ENCODE measurements around the gene KLHDC9. TPM values are rescaled to one million over a fixed set of nuclear protein-coding genes. Genes with fewer than 3 reads are reported as not detected.

Gene KLHDC9
- total RNA-seq, 1 donor from 2014 or later: 3.7 TPM

DNA sequence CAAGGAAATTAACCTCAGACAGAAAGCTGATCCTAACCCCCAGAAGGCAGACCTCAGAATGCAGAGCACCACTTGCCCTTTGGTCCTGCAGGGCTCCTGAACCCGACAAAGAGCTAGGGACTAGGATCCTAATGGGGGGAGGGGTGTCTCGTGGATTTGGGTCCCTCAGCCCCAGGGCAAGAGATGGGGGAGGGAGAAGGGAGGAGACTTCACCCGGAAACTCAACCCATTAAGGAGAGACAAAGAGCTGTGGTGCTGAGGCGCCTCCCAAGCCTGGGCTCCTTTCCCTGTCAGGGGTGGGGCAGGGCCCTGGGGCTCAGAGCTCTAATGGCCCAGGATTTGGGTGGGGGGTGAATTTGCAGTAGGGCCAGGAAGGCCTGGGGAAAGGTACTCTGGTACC is 11.7 kb upstream of the KLHDC9 start:
- Mint-ChIP-seq H3K4me3 (ENCODE audit: unreplicated experiment) (no peak overlapping the region), H3K27ac (ENCODE audit: unreplicated experiment) (no peak overlapping the region), H3K36me3 (ENCODE audit: unreplicated experiment) (no peaks in the 10 kb centered on the region), H3K9me3 (ENCODE audit: unreplicated experiment) (no peaks in the 10 kb centered on the region), H3K27me3 (ENCODE audit: unreplicated experiment) (no peaks in the 10 kb centered on the region), H3K4me1 (ENCODE audit: unreplicated experiment) (peaks cover 7% of the 10 kb centered on the region)
- DNase-seq (ENCODE audit: extremely low spot score, unreplicated experiment): no peak
- TF ChIP-seq, protein P1, sequence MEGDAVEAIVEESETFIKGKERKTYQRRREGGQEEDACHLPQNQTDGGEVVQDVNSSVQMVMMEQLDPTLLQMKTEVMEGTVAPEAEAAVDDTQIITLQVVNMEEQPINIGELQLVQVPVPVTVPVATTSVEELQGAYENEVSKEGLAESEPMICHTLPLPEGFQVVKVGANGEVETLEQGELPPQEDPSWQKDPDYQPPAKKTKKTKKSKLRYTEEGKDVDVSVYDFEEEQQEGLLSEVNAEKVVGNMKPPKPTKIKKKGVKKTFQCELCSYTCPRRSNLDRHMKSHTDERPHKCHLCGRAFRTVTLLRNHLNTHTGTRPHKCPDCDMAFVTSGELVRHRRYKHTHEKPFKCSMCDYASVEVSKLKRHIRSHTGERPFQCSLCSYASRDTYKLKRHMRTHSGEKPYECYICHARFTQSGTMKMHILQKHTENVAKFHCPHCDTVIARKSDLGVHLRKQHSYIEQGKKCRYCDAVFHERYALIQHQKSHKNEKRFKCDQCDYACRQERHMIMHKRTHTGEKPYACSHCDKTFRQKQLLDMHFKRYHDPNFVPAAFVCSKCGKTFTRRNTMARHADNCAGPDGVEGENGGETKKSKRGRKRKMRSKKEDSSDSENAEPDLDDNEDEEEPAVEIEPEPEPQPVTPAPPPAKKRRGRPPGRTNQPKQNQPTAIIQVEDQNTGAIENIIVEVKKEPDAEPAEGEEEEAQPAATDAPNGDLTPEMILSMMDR (IDR thresholded peaks at IDR 0.05): no peak

DNA sequence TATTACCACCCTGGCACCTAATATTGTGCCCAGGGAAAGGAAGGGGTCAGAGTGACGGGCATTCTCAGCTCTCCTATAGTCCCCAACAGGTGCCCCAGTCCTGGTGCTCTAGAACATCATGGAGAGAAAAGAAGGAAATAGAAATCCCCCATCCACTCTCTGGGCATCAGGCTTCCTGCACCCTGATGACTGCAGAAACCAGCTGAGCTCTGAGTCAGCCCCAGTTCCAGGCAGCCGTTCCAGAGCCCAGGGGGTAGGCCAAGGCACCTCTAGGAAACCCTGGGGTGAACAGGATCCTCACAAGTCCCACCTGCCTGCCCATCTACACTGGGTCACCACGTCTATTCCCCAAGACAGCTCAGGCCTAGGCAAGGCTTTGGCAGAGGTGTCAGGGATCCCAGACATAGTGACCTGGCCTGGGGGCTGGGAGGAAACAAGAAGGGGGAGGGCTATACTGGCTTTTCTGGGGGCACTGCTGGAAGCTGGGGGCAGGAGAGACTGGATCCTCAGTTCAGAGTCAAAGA is 9.5 kb upstream of the KLHDC9 start:
- no peak for DNase-seq (ENCODE audit: extremely low spot score, unreplicated experiment)
- TF ChIP-seq, protein P1 (IDR thresholded peaks at IDR 0.05): no peak
- Mint-ChIP-seq H3K9me3 (ENCODE audit: unreplicated experiment) (no peaks in the 10 kb centered on the region), H3K4me3 (ENCODE audit: unreplicated experiment) (no peak overlapping the region), H3K27ac (ENCODE audit: unreplicated experiment) (no peak overlapping the region), H3K36me3 (ENCODE audit: unreplicated experiment) (no peaks in the 10 kb centered on the region), H3K27me3 (ENCODE audit: unreplicated experiment) (peaks cover under 1% of the 10 kb centered on the region), H3K4me1 (ENCODE audit: unreplicated experiment) (no peaks in the 10 kb centered on the region)

DNA sequence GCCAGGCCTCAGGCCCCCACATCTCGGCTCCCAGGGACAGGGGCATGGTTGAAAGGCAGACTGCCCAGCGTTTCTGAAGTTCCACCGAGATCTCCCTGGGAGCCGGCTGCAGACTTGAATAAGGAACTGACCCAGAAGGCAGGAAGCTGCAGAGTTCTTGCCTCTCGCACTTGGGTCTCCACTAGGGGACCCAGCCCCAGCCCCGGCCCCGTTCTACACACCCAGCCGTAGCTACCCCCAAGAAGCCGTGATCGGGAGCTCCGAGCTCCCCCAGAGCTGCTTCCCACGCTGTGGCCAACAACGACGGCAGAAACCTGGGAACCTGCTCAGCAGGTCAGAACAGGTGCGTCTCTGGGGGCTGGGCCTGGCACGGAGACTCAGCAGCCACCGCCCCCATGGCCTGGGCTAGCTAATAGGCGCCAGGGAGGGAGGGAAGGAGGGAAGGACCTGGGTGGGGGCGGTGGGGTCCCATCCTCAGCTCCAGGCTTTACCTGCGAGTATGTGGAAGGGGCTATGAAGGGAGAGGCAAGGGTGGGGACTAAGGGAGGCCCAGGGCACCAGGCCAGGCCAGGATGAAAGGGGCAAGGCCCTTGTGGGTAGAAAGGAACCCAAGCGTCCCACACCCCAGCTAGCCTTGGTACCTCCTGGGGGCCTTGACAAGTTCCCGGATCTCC is 8.8 kb upstream of the KLHDC9 start, which contains the start of gene NECTIN4:
Gene NECTIN4, minus strand, starts transcription at position 308 of the 674 bp plus-strand sequence. Its CDS starts 262 bp downstream, at position 46.
- Mint-ChIP-seq H3K4me1 (ENCODE audit: unreplicated experiment) (no peaks in the 10 kb centered on the region), H3K9me3 (ENCODE audit: unreplicated experiment) (no peaks in the 10 kb centered on the region), H3K27me3 (ENCODE audit: unreplicated experiment) (peaks cover 3% of the 10 kb centered on the region), H3K4me3 (ENCODE audit: unreplicated experiment) (no peak within 1 kb of the TSS), H3K36me3 (ENCODE audit: unreplicated experiment) (no peaks in the 10 kb centered on the region), H3K27ac (ENCODE audit: unreplicated experiment) (no peak within 1 kb of the TSS)
- TF ChIP-seq, protein P1 (IDR thresholded peaks at IDR 0.05): no peak
- DNase-seq (ENCODE audit: extremely low spot score, unreplicated experiment): no peak

DNA sequence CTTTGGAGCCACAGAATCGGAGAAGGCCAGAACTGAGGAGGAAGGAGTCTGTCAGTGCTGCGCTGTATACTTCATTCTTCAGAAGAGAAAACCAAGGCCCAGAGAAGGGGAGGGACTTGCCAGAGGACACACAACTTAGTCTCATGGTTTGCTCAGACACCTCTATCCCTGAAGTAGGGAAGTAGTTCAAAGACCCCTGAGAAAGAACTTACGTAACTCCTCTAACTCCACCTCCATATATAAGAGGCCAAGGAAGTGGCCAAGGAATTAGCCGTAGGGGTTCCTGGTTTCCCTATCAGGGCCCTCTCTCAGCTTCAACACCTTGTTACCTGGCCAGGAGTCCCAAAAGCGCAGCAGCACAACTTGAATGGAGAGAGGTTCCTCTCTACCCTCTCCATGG is 8.2 kb upstream of the KLHDC9 start:
- Mint-ChIP-seq H3K36me3 (ENCODE audit: unreplicated experiment) (no peaks in the 10 kb centered on the region), H3K4me3 (ENCODE audit: unreplicated experiment) (no peak overlapping the region), H3K4me1 (ENCODE audit: unreplicated experiment) (no peaks in the 10 kb centered on the region), H3K9me3 (ENCODE audit: unreplicated experiment) (no peaks in the 10 kb centered on the region), H3K27ac (ENCODE audit: unreplicated experiment) (no peak overlapping the region), H3K27me3 (ENCODE audit: unreplicated experiment) (peaks cover 9% of the 10 kb centered on the region)
- TF ChIP-seq, protein P1 (IDR thresholded peaks at IDR 0.05): no peak
- no peak for DNase-seq (ENCODE audit: extremely low spot score, unreplicated experiment)

DNA sequence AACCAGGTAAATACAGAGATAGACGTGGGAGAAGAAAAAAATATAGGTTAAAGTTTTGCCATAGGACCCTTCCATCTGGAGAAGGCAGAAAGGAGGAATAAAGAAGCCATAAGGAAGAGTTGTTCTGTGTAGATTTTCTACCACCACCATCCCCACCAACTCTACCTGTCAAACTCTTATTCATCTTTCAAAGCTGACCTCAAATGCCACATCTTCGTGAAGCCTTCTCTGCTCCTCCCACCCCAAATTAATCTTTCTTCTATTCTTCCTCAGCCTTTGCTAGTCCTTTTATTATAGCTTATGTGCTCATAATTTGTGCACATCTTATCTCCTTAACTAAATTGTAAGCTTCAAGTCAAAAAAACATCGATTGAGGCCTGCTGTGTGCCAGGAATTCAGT is 7.5 kb upstream of the KLHDC9 start:
- H3K36me3 Mint-ChIP-seq (ENCODE audit: unreplicated experiment): no peaks in the 10 kb centered on the region
- no peak overlapping the region for H3K4me3 Mint-ChIP-seq (ENCODE audit: unreplicated experiment)
- H3K27ac Mint-ChIP-seq (ENCODE audit: unreplicated experiment): no peak overlapping the region
- H3K27me3 Mint-ChIP-seq (ENCODE audit: unreplicated experiment): peaks cover 14% of the 10 kb centered on the region
- no peaks in the 10 kb centered on the region for H3K4me1 Mint-ChIP-seq (ENCODE audit: unreplicated experiment)
- DNase-seq (ENCODE audit: extremely low spot score, unreplicated experiment): no peak
- TF ChIP-seq, protein P1 (IDR thresholded peaks at IDR 0.05): no peak
- no peaks in the 10 kb centered on the region for H3K9me3 Mint-ChIP-seq (ENCODE audit: unreplicated experiment)

Data from osteocyte (in vitro differentiated cells).